SK-N-SH (cell line): ENCODE measurements around the gene REEP3.

Experiments
- RCOR1 ChIP-seq: fragments of 150-350 bp; IDR thresholded peaks from 2 replicates; pipeline ENCODE4 v1.6.1; 2017; ENCODE audit warnings: antibody characterized with exemption, low read length
- RXRA ChIP-seq: IDR thresholded peaks from 2 replicates; pipeline ENCODE4 v1.4.0; 2012; ENCODE audit warnings: low read depth, mild to moderate bottlenecking, borderline replicate concordance
- TAF1 ChIP-seq: IDR thresholded peaks from 2 replicates; pipeline ENCODE4 v1.6.1; 2012; ENCODE audit warnings: low read depth, mild to moderate bottlenecking, low read length, moderate library complexity, borderline replicate concordance
- TF ChIP-seq, protein P1 (sequence below): IDR thresholded peaks from 2 replicates; pipeline ENCODE4 v1.4.0; 2012; ENCODE audit warnings: low read depth

DNA sequence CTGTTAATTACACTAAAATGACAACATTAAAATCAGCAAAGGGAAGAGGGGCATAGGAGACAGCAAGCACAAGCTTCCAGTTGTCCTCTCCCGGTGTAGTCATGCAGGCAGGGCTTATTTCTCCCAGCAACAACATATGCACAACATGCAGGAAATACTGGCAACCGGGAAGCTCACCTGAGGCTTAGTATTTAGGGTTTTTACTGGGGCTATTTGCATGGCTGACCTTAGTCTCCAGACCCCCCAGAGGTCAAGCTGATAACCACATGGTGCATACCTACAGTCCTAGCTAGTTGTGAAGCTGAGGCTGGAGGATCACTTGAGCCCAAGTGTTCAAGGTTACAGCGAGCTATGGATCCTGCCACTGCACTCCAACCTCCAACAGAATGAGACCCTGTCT is 42.6 kb upstream of the REEP3 start:
- TF ChIP-seq TAF1 (no peak), RCOR1 (no peak), RXRA (no peak)
- TF ChIP-seq, protein P1, sequence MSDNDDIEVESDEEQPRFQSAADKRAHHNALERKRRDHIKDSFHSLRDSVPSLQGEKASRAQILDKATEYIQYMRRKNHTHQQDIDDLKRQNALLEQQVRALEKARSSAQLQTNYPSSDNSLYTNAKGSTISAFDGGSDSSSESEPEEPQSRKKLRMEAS: no peak
